Hematopoietic multipotent progenitor cell treated with erythropoietin and hydrocortisone succinate and interleukin-3 and kit ligand, for 6 days (in vitro differentiated cells): ENCODE measurements around the gene SLC25A34.

Source experiments
- DNase-seq: peaks from one replicate; pipeline ENCODE4 v3.0.0-alpha.2; 2015

Gene SLC25A34

GRCh38 chr1:15733726-15734226 lies 2.3 kb upstream of the SLC25A34 start:
- no peak for DNase-seq

GRCh38 chr1:15734296-15734695 lies 1.8 kb upstream of the SLC25A34 start:
- DNase-seq = no peak

- DNase-seq = no peak
Measured at GRCh38 chr1:15734901-15735300, 1.2 kb upstream of the SLC25A34 start.

- peak; percentile 51 for DNase-seq
Measured at GRCh38 chr1:15735304-15736037, 587 bp upstream of the SLC25A34 start.

- no peak for DNase-seq
Measured at GRCh38 chr1:15736892-15737261, 819 bp downstream of the SLC25A34 start.

- no peak for DNase-seq
Measured at GRCh38 chr1:15737324-15738319, 1.6 kb downstream of the SLC25A34 start.

GRCh38 chr1:15738416-15739113 lies 2.5 kb downstream of the SLC25A34 start:
- DNase-seq = no peak

- DNase-seq = no peak
Measured at GRCh38 chr1:15739259-15739658, 3.2 kb downstream of the SLC25A34 start.

GRCh38 chr1:15739745-15740144 lies 3.7 kb downstream of the SLC25A34 start:
- peak; percentile 26 for DNase-seq

- peak; percentile 78 for DNase-seq
Measured at GRCh38 chr1:15740924-15741850, 5.1 kb downstream of the SLC25A34 start.

GRCh38 chr1:15742339-15742801 lies 6.3 kb downstream of the SLC25A34 start, which contains the start of gene TMEM82:
TSS of gene TMEM82 (plus strand) at chr1:15742499. CDS start at chr1:15742560, 61 bp downstream.
- DNase-seq = no peak

GRCh38 chr1:15744122-15744679 lies 8.1 kb downstream of the SLC25A34 start:
- DNase-seq = no peak

- DNase-seq = no peak
Measured at GRCh38 chr1:15747378-15747777, 11.3 kb downstream of the SLC25A34 start.

- no peak for DNase-seq
Measured at GRCh38 chr1:15748264-15748663, 12.2 kb downstream of the SLC25A34 start.

- no peak for DNase-seq
Measured at GRCh38 chr1:15748690-15749398, 12.8 kb downstream of the SLC25A34 start.

- DNase-seq = no peak
Measured at GRCh38 chr1:15749399-15750291, 13.6 kb downstream of the SLC25A34 start.

GRCh38 chr1:15750924-15751323 lies 14.9 kb downstream of the SLC25A34 start:
- DNase-seq = no peak

GRCh38 chr1:15751717-15752116 lies 15.7 kb downstream of the SLC25A34 start:
- DNase-seq = no peak

- no peak for DNase-seq
Measured at GRCh38 chr1:15753776-15754175, 17.7 kb downstream of the SLC25A34 start.
